CD14-positive monocyte (primary cell): Measurements from ENCODE around the gene CRMP1. TPM values are rescaled to one million over a fixed set of nuclear protein-coding genes. Genes with fewer than 3 reads are reported as not detected.

Source experiments
- DNase-seq, 3 donors: peaks; one replicate each; pipeline ENCODE4 v3.0.0-alpha.2; 2011 to 2022
- H2AFZ ChIP-seq: 2 replicates; pipeline ENCODE4 v1.6.0; 2012; ENCODE audit warnings: mild to moderate bottlenecking, low read depth, low read length, inconsistent platforms; ENCODE audit not compliant: insufficient read depth, poor library complexity, severe bottlenecking
- H3K27ac ChIP-seq, 2 donors: 1 replicate in 1 of 2; 2 replicates in 1 of 2; pipeline ENCODE4 v1.5.1; 2012 to 2013; ENCODE audit warnings: low read length in 2 of 2, control low read depth in 1 of 2, inconsistent platforms in 1 of 2, low read depth in 1 of 2, mild to moderate bottlenecking in 1 of 2
- H3K27me3 ChIP-seq, 2 donors: one replicate each; pipeline versions ENCODE4 v1.6.0 to v1.6.1; 2011 to 2013; ENCODE audit warnings: low read length in 2 of 2; ENCODE audit not compliant: control insufficient read depth in 2 of 2, insufficient read depth in 2 of 2
- H3K36me3 ChIP-seq, 2 donors: replicated peaks in 1 of 2; 1 replicate in 1 of 2; 2 replicates in 1 of 2; pipeline versions ENCODE4 v1.5.1 to v1.6.1; 2012 to 2013; ENCODE audit warnings: low read length in 2 of 2, control low read depth in 1 of 2, inconsistent platforms in 1 of 2, mild to moderate bottlenecking in 1 of 2; ENCODE audit not compliant: insufficient read depth in 2 of 2, control insufficient read depth in 1 of 2
- H3K4me1 ChIP-seq, 2 donors: 1 replicate in 1 of 2; 2 replicates in 1 of 2; pipeline versions ENCODE4 v1.5.1 to v1.6.1; 2012 to 2013; ENCODE audit warnings: low read length in 2 of 2, control low read depth in 1 of 2, inconsistent platforms in 1 of 2, mild to moderate bottlenecking in 1 of 2, moderate library complexity in 1 of 2; ENCODE audit not compliant: insufficient read depth in 2 of 2, control insufficient read depth in 1 of 2
- H3K4me2 ChIP-seq: replicated peaks from 2 replicates; pipeline ENCODE3; 2012; ENCODE audit warnings: low read length, moderate library complexity, mild to moderate bottlenecking; ENCODE audit not compliant: poor library complexity, severe bottlenecking; ENCODE audit errors: extremely low read depth
- H3K4me3 ChIP-seq, 3 experiments: fragments of 200-600 bp in 1 of 3; sonication (generic) in 1 of 3; replicated peaks in 1 of 3; 1 replicate in 2 of 3; 2 replicates in 1 of 3; pipeline ENCODE4 v1.5.1; 2011 to 2013; ENCODE audit warnings: low read length in 3 of 3, mild to moderate bottlenecking in 3 of 3, control low read depth in 2 of 3, low read depth in 2 of 3, inconsistent platforms in 1 of 3, moderate library complexity in 1 of 3
- H3K79me2 ChIP-seq: 2 replicates; pipeline ENCODE4 v1.6.0; 2012; ENCODE audit warnings: mild to moderate bottlenecking, control low read depth, inconsistent platforms, low read length, moderate library complexity; ENCODE audit not compliant: insufficient read depth
- H3K9ac ChIP-seq: 2 replicates; pipeline ENCODE4 v1.6.0; 2017; ENCODE audit warnings: low read length, mild to moderate bottlenecking; ENCODE audit not compliant: insufficient read depth, poor library complexity, severe bottlenecking
- H3K9me3 ChIP-seq, 2 donors: replicated peaks in 1 of 2; 1 replicate in 1 of 2; 2 replicates in 1 of 2; pipeline versions ENCODE4 v1.5.1 to v1.6.1; 2012 to 2013; ENCODE audit warnings: low read length in 2 of 2, control low read depth in 1 of 2; ENCODE audit not compliant: control insufficient read depth in 1 of 2, insufficient read depth in 1 of 2
- H4K20me1 ChIP-seq: 2 replicates; pipeline ENCODE4 v1.6.0; 2012; ENCODE audit warnings: mild to moderate bottlenecking, low read length, control low read depth, moderate library complexity; ENCODE audit not compliant: insufficient read depth
- H3K27ac Mint-ChIP-seq, 7 donors: one replicate each; pipeline ENCODE4 v1.8.0; 2020; ENCODE audit warnings: mild to moderate bottlenecking in 7 of 7, mixed read lengths in 7 of 7, moderate library complexity in 6 of 7, inconsistent platforms in 2 of 7
- H3K27me3 Mint-ChIP-seq, 3 donors: one replicate each; pipeline ENCODE4 v1.8.0; 2021 to 2022; ENCODE audit warnings: low read depth in 3 of 3, mild to moderate bottlenecking in 3 of 3, mixed read lengths in 3 of 3, moderate library complexity in 3 of 3, inconsistent platforms in 1 of 3
- H3K36me3 Mint-ChIP-seq, 2 donors: one replicate each; pipeline ENCODE4 v1.8.0; 2020; ENCODE audit warnings: mixed read lengths in 2 of 2, inconsistent platforms in 1 of 2, mild to moderate bottlenecking in 1 of 2
- H3K4me1 Mint-ChIP-seq: one replicate; pipeline ENCODE4 v1.8.0; 2020; ENCODE audit warnings: mild to moderate bottlenecking, mixed read lengths
- H3K4me3 Mint-ChIP-seq, 2 donors: one replicate each; pipeline ENCODE4 v1.8.0; 2020; ENCODE audit warnings: mild to moderate bottlenecking in 2 of 2, mixed read lengths in 2 of 2, moderate library complexity in 1 of 2
- H3K9me3 Mint-ChIP-seq, 7 donors: one replicate each; pipeline ENCODE4 v1.8.0; 2020 to 2022; ENCODE audit warnings: mixed read lengths in 7 of 7, mild to moderate bottlenecking in 6 of 7, moderate library complexity in 6 of 7, inconsistent platforms in 2 of 7
- CTCF ChIP-seq: fragments of 200-600 bp; IDR thresholded peaks from one replicate; pipeline ENCODE4 v1.8.0; 2022; ENCODE audit warnings: antibody characterized with exemption, mild to moderate bottlenecking
- WGBS: methylation state at CpG from one replicate; pipeline ENCODE4 v1.1.5; 2013; ENCODE audit warnings: missing lambda C conversion rate; ENCODE audit not compliant: insufficient coverage; 5-methylcytosine and 5-hydroxymethylcytosine counted together
- intact Hi-C, 2 donors: fragments of 100-400 bp; cut with micrococcal nuclease; formaldehyde crosslinking; loops; one replicate each; pipeline versions ENCODE4 v1.15.0 to v1.15.1; 2023
- polyA plus RNA-seq, 3 donors: library from polyadenylated mRNA; depleted of rRNA in 1 of 3; unstranded in 2 of 3; stranded (reverse) in 1 of 3; fragments of 300-500 nt in 2 of 3; fragments of >200 nt in 1 of 3; fragmentation: Illumina TruSeq in 2 of 3; gene quantifications; 1 replicate in 2 of 3; 2 replicates in 1 of 3; pipeline ENCODE4 v1.2.3, GENCODE V29; 2012 to 2021

CRMP1 gene
- polyA plus RNA-seq, 3 donors, result not detected

- H3K9me3 Mint-ChIP-seq, result peaks cover 0 to 2% (median 0%) of the 10 kb centered on the region in 7 donors
- peaks cover 8 to 17% (median 13%) of the 10 kb centered on the region in 3 donors for H3K27me3 Mint-ChIP-seq
- H3K4me2 ChIP-seq, result no peak overlapping the region
- H3K9ac ChIP-seq, result no peak overlapping the region
- H2AFZ ChIP-seq, result no peak overlapping the region
- no peaks in the 10 kb centered on the region for H3K27me3 ChIP-seq
- H3K4me3 ChIP-seq, result no peak overlapping the region
- H3K79me2 ChIP-seq, result no peaks in the 10 kb centered on the region
- no peaks in the 10 kb centered on the region for H3K4me1 Mint-ChIP-seq
- no peak for DNase-seq
- H3K36me3 Mint-ChIP-seq, result no peaks in the 10 kb centered on the region
- H4K20me1 ChIP-seq, result no peaks in the 10 kb centered on the region
- no peaks in the 10 kb centered on the region for H3K9me3 ChIP-seq
- H3K4me3 Mint-ChIP-seq, result no peak overlapping the region
- WGBS, result 87% methylated on average over 8 of the region's 8 CpGs
- no peak for TF ChIP-seq CTCF
- H3K27ac ChIP-seq, result no peak overlapping the region
- peak overlapping the region in 1 of 7 donors; percentile 14 for H3K27ac Mint-ChIP-seq
- H3K4me1 ChIP-seq, result no peaks in the 10 kb centered on the region
- intact Hi-C loops, result no loop called here
- no peaks in the 10 kb centered on the region for H3K36me3 ChIP-seq
Measured at GRCh38 chr4:5930456-5930855, 37.6 kb upstream of the CRMP1 start.

- Histone ChIP-seq H3K36me3 (no peaks in the 10 kb centered on the region), H3K79me2 (no peaks in the 10 kb centered on the region), H3K4me2 (no peak overlapping the region), H3K9me3 (no peaks in the 10 kb centered on the region), H3K27ac (no peak overlapping the region), H3K4me3 (no peak overlapping the region), H3K9ac (no peak overlapping the region), H2AFZ (no peak overlapping the region), H3K4me1 (no peaks in the 10 kb centered on the region), H3K27me3 (no peaks in the 10 kb centered on the region), H4K20me1 (no peaks in the 10 kb centered on the region)
- H3K27ac Mint-ChIP-seq, result no peak overlapping the region
- peaks cover 0 to 2% (median 0%) of the 10 kb centered on the region in 7 donors for H3K9me3 Mint-ChIP-seq
- WGBS, result 80% methylated on average over 8 of the region's 8 CpGs
- no peaks in the 10 kb centered on the region for H3K36me3 Mint-ChIP-seq
- H3K27me3 Mint-ChIP-seq, result peaks cover 2 to 17% (median 12%) of the 10 kb centered on the region in 3 donors
- DNase-seq, result no peak
- TF ChIP-seq CTCF, result no peak
- H3K4me3 Mint-ChIP-seq, result no peak overlapping the region
- intact Hi-C loops, result no loop called here
- H3K4me1 Mint-ChIP-seq, result no peaks in the 10 kb centered on the region
Measured at GRCh38 chr4:5928844-5929420, 36.0 kb upstream of the CRMP1 start.
